GM18951 (cell line): ENCODE measurements around the gene CFAP210.
"Not testable (repeated sequence)": the region's sequence is repeated elsewhere in the genome, so short reads cannot be mapped to it uniquely, and the experiment has no call there.

Experiments used
- POLR2A ChIP-seq: IDR thresholded peaks from 4 replicates; pipeline ENCODE4 v1.6.1; 2011; ENCODE audit warnings: mild to moderate bottlenecking; ENCODE audit not compliant: insufficient read length, insufficient read depth; ENCODE audit errors: extremely low read depth
- in situ Hi-C: fragments of 300-500 bp; cut with MboI; formaldehyde crosslinking; loops from one replicate; pipeline ENCODE4 v1.12.0; 2022; ENCODE audit warnings: low sequenced_read_pairs, mixed read lengths, inconsistent platforms; ENCODE audit not compliant: unreplicated experiment

The CFAP210 gene

DNA sequence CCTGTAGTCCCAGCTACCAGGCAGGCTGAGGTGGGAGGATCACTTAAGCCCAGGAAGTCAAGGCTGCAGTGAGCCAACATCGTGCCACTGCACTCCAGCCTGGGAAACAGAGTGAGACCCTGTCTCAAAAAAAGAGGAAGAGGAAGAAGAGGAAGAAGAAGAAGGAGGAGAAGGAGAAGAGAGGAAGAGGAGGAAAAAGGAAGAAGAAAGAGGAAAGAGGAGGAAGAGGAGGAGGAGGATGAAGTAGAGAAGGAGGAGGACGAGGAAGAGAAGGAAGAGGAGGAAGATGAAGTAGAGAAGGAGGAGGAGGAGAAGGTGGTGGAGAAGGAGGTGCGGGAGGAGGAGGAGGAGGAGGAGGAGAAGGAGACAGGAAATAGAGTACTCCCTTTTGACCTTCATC lies 38.0 kb downstream of the CFAP210 start:
- in situ Hi-C loops: loop anchor here (10.0 kb wide), 1 partner anchor 231 kb away; no protein-coding TSS in a partner anchor
- no peak for TF ChIP-seq POLR2A

DNA sequence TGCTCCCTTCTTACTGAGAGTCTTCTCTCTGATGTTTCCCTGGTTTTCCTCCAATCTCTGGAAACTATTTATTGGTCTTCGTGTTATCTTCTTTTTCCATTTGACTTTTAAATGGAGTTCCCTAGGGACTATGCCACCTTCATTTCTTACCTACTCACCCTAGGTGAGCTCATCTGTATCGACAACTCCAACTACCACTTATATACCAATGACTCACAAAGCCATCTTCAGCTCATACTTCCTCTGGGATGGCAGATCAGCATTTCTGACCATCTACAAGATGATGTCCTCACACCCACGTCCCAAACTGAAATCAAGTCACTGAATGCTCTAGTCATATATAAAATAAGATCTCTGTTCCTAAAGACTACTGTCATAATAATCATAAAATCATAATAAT lies 40.6 kb downstream of the CFAP210 start:
- in situ Hi-C loops: loop anchor here (10.0 kb wide), 1 partner anchor 229 kb away; no protein-coding TSS in a partner anchor
- no peak for TF ChIP-seq POLR2A

DNA sequence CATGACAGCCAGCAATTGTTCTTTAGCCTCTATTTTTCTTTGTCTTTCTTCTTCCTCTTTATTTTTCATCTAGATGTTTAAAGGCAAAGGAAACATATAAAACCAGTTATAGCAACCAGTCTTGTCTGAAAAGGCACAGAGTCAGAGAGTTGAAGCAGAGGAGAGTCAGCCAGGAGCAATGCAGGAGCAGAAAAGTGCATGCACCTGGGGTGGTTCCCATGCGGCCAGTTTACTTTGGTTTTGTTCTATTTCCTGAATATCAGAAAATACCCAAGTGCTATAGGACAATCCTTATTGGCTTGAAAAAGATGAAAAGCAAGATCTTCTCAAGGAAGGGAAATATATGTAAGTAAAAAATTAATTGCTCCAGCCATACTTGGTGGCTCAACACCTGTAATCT lies 44.9 kb downstream of the CFAP210 start:
- TF ChIP-seq POLR2A: no peak
- in situ Hi-C loops: no loop called here

DNA sequence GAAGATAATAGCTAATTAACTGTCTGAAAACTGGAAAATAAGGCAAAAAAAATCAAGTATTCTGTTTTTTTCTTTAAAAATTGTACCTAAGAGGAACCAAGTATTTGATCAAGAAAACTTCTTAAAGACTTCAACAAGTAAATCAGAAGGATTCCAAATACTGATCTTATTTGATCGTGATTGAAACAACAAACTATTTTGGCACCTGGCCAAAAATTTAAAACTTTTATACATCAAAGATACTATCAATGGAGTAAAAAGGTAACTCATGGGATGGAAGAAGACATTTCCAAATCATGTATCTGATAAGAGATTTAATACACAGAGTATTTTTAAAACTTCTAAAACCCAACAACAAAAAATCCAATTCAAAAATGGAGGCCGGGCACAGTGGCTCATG lies 46.7 kb downstream of the CFAP210 start:
- in situ Hi-C loops: no loop called here
- TF ChIP-seq POLR2A: no peak

DNA sequence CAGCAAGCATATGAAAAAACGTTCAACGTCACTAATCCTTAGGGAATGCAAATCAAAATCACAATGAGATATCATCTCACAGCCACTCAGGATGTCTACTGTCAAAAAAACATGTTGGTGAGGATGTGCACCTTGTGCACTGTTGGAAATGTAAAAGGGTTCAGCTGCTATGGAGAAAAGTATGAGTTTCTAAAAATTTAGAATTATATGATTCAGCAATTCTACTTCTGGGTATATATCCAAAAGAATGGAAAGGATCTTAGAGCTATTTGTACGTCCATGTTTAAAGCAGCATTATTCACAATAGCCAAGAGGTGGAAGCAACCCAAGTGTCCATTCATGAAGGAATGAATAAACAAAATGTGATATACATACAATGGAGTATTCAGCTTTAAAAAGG lies 50.0 kb downstream of the CFAP210 start:
- no peak for TF ChIP-seq POLR2A
- in situ Hi-C loops: no loop called here

DNA sequence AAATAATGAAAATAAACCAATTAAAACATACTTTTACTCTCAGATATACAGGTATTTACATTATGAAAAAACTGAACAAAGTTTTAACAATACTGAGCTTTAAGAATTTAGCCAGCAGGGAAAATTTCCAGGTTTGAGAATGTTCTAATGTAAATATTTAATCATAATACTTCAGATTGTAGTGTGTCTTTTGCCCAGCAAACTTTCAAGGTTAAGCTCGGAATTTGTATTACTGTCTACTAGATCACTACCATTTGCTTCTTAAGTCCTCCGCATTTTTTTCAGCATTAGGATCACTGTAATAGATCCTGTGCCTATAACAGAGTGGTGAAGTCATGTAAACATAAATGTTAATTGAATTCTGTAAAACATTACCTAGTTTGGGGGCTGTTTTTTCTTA lies 52.7 kb downstream of the CFAP210 start:
- no peak for TF ChIP-seq POLR2A
- in situ Hi-C loops: no loop called here

DNA sequence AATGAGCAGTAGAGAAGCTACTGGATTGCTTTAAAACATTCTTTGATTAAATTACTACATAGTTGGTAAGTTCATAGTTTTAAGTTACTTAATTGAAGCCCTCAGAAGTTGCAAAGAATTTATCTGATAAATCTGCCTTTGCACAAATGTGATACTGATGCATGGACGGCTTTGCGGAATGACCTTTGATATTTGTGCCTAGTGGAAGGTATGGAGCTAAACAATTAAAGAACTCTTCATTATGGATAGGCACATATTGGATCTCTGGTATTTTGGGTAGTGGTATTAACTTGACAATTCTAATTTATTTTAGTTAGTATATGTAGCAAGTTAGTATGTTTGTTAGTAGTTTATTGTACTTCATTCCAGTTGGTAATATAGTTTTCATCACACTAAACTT lies 54.1 kb downstream of the CFAP210 start:
- TF ChIP-seq POLR2A: no peak
- in situ Hi-C loops: no loop called here

DNA sequence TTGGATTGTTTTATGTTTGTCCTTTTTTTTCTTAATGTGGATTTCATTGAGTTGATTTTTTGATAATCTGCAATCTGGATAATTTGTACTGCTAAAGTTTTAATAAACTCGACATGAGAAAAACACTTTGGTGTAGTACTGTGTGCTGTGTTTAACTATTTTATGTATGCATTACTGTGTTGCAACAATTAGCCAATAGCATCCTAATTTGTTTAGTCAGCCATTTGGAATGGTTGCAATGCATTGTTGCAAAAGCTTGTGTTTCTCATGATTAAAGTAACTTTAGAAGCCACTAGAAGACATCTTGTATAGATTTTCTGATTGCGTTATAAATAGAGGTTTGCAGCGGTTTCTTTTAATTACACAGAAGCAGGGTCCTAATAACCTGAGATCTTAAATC lies 56.6 kb downstream of the CFAP210 start:
- no peak for TF ChIP-seq POLR2A
- in situ Hi-C loops: no loop called here

DNA sequence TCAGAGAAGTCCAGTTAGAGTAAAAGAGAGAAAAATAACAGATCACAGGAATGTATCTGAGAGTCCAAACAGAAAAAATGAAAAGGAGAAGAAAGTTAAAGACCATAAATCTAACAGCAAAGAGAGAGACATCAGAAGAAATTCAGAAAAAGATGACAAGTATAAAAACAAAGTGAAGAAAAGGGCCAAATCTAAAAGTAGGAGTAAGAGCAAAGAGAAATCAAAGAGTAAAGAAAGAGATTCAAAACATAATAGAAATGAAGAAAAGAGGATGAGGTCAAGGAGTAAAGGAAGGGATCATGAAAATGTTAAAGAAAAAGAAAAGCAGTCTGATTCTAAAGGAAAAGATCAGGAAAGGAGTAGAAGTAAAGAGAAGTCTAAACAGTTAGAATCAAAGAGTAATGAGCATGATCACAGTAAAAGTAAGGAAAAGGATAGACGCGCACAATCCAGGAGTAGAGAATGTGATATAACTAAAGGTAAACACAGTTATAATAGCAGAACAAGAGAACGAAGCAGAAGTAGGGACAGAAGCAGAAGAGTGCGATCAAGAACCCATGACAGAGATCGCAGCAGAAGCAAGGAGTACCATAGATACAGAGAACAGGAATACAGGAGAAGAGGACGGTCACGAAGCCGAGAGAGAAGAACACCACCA lies 57.6 kb downstream of the CFAP210 start:
- TF ChIP-seq POLR2A: no peak
- in situ Hi-C loops: no loop called here

DNA sequence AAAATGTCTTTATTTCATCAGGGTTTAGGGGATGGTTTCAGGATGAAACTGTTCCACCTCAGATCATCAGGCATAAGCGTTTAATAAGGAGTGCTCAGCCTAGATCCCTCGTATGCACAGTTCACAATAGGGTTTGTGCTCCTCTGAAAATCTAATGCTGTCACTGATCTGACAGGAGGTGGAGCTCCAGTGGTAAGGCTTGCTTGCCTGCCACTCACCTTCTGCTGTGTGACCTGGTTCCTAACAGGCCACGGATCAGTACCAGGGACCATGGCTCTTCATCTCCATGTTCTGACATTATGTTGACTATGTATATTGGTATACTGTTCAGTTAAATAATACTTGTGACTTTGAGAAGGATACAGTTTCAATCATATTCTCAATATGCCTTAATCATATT lies 68.4 kb downstream of the CFAP210 start:
- in situ Hi-C loops: no loop called here
- TF ChIP-seq POLR2A: no peak

DNA sequence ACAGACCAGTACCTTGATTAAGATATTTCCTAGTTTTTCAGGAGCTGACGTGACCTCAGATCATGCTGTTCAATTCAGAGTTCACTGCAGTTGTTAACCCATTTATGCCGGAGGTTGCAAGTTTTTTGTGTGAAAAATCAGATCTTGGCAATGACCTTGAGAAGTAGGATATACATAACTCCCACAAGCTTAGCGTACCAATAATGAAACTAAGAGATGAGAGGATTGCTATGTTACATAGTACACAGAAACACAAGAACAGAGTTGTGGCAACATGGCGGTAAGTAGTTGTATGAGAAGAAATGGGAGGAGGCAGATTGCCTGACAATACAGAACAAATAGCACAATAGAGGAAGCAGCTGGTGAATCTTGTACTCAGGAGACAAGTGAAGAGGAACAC lies 71.0 kb downstream of the CFAP210 start:
- in situ Hi-C loops: no loop called here
- TF ChIP-seq POLR2A: no peak

DNA sequence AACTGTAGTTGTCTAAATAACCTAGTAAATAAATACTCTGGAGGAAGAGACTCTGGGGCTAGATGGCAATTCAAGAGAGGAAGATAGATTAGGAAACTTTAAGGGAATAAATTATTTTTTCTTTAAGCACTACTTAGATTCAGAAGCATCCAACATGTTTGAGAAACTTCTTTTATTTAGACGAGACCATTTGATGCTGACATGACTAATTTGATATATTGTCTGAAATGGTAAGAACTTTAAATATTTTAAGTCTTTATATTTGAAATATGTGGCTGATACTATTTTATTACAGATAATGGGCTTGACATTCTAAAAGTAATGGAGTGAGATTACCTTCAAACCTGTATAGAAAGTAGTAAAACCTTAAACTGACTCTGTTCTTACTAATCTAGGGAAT lies 73.7 kb downstream of the CFAP210 start:
- no peak for TF ChIP-seq POLR2A
- in situ Hi-C loops: no loop called here

DNA sequence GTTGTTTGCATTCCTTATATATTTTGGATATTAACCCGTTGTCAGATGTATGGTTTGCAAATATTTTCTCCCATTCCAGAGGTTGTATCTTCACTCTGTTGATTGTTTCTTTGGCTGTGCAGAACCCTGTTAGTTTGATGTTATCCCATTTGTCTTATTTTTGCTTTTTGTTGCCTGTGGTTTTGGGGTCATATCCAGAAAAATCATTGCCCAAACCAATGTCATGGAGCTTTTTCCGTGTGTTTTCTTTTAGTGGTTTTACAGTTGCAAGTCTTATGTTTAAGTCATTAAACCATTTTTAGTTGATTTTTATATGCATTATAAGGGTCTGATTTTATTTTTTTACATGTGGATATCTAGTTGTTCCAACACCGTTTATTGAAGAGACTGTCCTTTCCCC lies 74.3 kb downstream of the CFAP210 start:
- in situ Hi-C loops: no loop called here
- no peak for TF ChIP-seq POLR2A

DNA sequence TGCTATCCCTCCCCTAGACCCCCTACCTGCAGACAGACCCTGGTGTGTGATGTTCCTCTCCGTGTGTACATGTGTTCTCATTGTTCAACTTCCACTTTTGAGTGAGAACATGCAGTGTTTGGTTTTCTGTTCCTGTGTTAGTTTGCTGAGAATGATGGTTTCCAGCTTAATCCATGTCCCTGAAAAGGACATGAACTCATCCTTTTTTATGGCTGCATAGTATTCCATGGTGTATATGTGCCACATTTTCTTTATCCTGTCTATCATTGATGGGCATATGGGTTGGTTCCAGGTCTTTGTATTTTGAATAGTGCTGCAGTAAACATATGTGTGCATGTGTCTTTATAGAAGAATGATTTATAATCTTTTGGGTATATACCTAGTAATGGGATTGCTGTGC lies 78.2 kb downstream of the CFAP210 start:
- in situ Hi-C loops: not testable (repeated sequence)

DNA sequence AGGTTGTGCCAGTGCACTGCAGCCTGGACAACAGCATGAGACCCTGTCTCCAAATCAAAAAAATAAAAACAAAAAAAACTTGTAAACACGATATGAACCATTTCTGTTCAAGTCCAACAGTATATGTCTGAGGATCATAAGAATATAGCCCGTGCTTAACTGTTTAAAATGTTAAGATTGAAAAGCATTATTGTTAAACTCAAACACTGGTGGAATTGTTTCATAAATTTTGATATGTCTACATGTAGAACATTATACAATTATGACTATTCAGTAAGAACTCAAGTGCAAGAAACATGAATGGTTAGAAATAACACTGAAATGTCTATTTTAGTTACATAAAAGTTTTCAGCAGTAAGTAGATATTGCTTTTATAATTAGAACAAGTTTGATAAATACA lies 80.3 kb downstream of the CFAP210 start:
- in situ Hi-C loops: no loop called here
- TF ChIP-seq POLR2A: no peak
